Measurements from ENCODE around the gene GZMB. TPM values are rescaled to one million over a fixed set of nuclear protein-coding genes. Genes with fewer than 3 reads are reported as not detected.
"Not testable (repeated sequence)": the region's sequence is repeated elsewhere in the genome, so short reads cannot be mapped to it uniquely, and the experiment has no call there.

The GZMB gene
- total RNA-seq, 2 experiments from 2014 or later, result 811 to 864 TPM

DNA sequence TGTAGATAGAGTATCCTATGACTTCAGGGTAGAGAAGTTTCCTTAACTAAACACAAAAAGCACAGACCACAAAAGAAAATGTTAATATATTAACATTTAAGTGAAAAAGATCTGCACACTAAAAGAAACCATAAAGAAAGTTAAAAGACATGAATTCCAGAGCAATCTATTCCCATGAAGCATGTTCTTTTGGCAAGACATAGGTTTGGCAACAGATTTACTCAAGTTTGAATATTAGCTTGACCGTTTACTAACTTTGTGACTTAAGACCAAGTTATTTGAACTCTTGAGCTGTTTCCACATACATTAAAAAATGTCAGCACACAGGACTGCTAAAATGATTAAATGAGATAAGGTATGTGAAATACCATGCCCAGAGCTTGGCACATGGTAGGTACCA lies 35.7 kb upstream of the GZMB start:
- Mint-ChIP-seq H3K4me3 (no peak overlapping the region), H3K9me3 (no peaks in the 10 kb centered on the region), H3K36me3 (ENCODE audit: low read depth) (no peaks in the 10 kb centered on the region), H3K4me1 (ENCODE audit: low read depth) (peaks cover 76% of the 10 kb centered on the region), H3K27me3 (ENCODE audit: low read depth) (no peaks in the 10 kb centered on the region), H3K27ac (peak overlapping the region; percentile 75)
- CTCF ChIA-PET, result interaction anchor here (1.6 kb wide), 1 partner anchor 10 kb away, joined by 4 read pairs; no protein-coding TSS in a partner anchor
- DNase-seq, result no peak
- intact Hi-C loops (cut with micrococcal nuclease), result loop anchor here (5.0 to 10.0 kb wide), 3 partner anchors 302 to 455 kb away; partner anchors contain the start of genes CHMP4A, MDP1, NFATC4 and RABGGTA

DNA sequence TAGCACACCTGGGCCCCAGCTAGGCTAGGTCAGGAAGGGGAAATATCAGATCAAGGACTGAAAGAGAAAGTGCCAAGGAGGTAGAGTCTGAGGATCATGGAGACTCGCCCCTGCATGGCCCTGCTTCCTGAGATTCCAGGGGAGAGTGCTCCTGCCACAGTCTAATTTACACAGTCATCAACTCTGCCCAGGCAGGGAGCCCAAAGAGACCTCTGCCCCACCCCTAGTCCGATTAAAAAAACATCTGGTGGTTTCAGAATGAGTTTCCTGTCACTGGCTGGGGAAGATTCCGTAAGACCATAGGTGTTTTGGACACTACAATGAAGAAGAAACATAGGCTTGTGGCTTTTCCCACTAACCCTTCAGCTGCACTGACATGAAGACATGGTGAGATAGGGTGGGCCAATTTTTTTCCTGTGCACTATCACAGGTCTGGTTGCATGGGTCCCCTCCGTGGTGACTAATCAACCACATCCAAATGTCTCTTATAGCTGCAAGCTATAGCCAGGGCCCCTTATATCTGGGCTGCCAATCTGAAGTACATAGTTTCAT lies 31.5 kb upstream of the GZMB start:
- H3K27me3 Mint-ChIP-seq (ENCODE audit: low read depth), result no peaks in the 10 kb centered on the region
- DNase-seq, result peak; percentile 55
- intact Hi-C loops (cut with micrococcal nuclease), result loop anchor here (1.0 kb wide), 1 partner anchor 8 kb away; no protein-coding TSS in a partner anchor
- peak overlapping the region; percentile 17 for H3K4me3 Mint-ChIP-seq
- H3K27ac Mint-ChIP-seq, result peak overlapping the region; percentile 82
- CTCF ChIA-PET, result interaction anchor here (1.0 to 1.4 kb wide), 2 partner anchors 9 to 14 kb away, joined by 3 to 4 read pairs; no protein-coding TSS in a partner anchor
- peaks cover 68% of the 10 kb centered on the region for H3K4me1 Mint-ChIP-seq (ENCODE audit: low read depth)
- no peaks in the 10 kb centered on the region for H3K36me3 Mint-ChIP-seq (ENCODE audit: low read depth)
- H3K9me3 Mint-ChIP-seq, result no peaks in the 10 kb centered on the region

DNA sequence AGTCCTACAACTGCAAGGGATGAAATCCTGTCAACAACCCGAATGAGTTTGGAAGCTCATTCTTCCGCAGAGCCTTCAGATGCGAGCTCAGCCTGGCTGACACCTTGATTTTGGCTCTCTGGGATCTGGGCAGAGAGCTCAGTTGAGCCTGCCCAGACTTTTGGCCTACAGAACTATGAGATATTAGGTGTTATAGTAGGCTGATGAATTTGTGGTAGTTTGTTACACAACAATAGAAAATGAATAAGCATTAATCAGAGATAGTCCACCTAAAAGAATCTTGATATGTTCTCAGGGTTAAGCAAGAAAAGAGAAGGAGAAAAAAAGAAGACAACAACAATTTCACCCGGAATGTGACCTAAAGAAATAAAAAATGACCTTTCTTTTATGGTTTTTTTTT lies 30.4 kb upstream of the GZMB start:
- no peak for DNase-seq
- Mint-ChIP-seq H3K27ac (peak overlapping the region; percentile 82), H3K4me1 (ENCODE audit: low read depth) (peaks cover 64% of the 10 kb centered on the region), H3K9me3 (no peaks in the 10 kb centered on the region), H3K27me3 (ENCODE audit: low read depth) (no peaks in the 10 kb centered on the region), H3K36me3 (ENCODE audit: low read depth) (no peaks in the 10 kb centered on the region), H3K4me3 (no peak overlapping the region)
- intact Hi-C loops (cut with micrococcal nuclease), result no loop called here
- CTCF ChIA-PET, result no interaction called here

DNA sequence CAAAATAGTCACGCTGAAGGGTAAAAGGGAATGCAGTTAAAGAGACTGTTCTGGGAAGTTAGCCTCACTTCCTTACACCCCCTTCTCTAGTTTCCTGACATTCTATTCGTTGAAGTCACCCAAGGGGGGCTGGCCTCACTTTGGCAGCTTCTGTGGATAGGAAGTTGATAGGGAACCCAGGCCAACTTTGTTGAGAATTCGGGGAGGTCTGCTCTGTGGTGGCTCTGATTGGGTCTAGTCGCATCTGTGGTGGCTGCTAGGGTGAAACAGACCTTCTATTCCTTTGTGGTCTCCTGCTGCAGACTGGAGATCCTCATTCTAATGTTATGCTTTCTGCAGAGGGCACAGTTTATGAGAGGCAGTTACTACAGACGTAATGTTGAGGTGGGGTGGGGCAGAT lies 28.8 kb upstream of the GZMB start:
- intact Hi-C loops (cut with micrococcal nuclease), result no loop called here
- peaks cover 55% of the 10 kb centered on the region for H3K4me1 Mint-ChIP-seq (ENCODE audit: low read depth)
- CTCF ChIA-PET, result interaction anchor here (0.6 to 1.4 kb wide), 4 partner anchors 11 to 95 kb away, joined by 3 to 6 read pairs (median 3); no protein-coding TSS in a partner anchor
- H3K9me3 Mint-ChIP-seq, result no peaks in the 10 kb centered on the region
- H3K27ac Mint-ChIP-seq, result peak overlapping the region; percentile 61
- no peak overlapping the region for H3K4me3 Mint-ChIP-seq
- H3K27me3 Mint-ChIP-seq (ENCODE audit: low read depth), result no peaks in the 10 kb centered on the region
- no peak for DNase-seq
- no peaks in the 10 kb centered on the region for H3K36me3 Mint-ChIP-seq (ENCODE audit: low read depth)

DNA sequence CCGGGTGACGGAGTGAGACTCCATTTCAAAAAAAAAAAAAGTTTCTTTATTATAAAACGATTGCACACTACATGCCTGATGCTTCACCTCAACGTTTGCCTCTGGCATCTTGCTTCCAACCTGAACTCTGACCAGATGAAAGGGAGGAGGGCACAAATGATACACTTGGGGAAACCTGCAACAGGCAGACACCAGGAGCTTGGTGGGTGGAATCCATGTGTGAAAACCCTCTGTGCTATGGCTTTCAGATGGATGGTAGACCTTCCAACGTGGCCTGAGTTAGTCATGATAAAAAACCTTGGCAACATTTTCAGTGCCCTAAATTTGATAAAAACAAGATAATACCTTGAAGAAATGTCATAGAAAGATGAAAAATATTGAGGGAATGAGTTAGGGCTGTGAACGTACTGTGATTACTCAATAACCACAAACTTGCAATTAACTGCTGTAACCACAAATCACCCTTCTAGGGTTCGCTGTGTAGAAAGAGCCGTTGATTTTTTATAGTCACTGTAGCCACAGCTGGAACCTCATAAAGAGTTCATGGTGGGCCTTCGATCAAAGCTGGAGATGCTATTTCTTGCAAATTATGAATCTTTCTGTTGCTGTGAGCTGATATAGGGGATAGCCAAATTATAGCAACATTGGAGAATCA lies 26.1 kb upstream of the GZMB start:
- Mint-ChIP-seq H3K4me3 (no peak overlapping the region), H3K27me3 (ENCODE audit: low read depth) (no peaks in the 10 kb centered on the region), H3K36me3 (ENCODE audit: low read depth) (no peaks in the 10 kb centered on the region), H3K27ac (no peak overlapping the region), H3K4me1 (ENCODE audit: low read depth) (peaks cover 37% of the 10 kb centered on the region), H3K9me3 (no peaks in the 10 kb centered on the region)
- DNase-seq, result no peak
- intact Hi-C loops (cut with micrococcal nuclease), result no loop called here
- CTCF ChIA-PET, result interaction anchor here (0.6 to 0.7 kb wide), 2 partner anchors 51 to 218 kb away, joined by 3 read pairs; no protein-coding TSS in a partner anchor

DNA sequence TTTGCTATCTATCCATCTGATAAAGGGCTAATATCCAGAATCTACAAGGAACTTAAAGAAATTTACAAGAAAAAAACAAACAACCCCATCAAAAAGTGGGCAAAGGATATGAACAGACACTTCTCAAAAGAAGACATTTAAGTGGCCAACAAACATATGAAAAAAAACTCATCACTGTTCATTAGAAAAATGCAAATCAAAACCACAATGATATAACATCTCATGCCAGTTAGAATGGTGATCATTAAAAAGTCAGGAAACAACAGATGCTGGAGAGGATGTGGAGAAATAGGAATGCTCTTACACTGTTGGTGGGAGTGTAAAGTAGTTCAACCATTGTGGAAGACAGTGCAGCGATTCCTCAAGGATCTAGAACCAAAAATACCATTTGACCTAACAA lies 14.4 kb upstream of the GZMB start:
- H3K4me1 Mint-ChIP-seq (ENCODE audit: low read depth); CTCF ChIA-PET; H3K27me3 Mint-ChIP-seq (ENCODE audit: low read depth); H3K9me3 Mint-ChIP-seq; H3K36me3 Mint-ChIP-seq (ENCODE audit: low read depth); H3K4me3 Mint-ChIP-seq; H3K27ac Mint-ChIP-seq; intact Hi-C loops (cut with micrococcal nuclease); DNase-seq: not testable (repeated sequence)

DNA sequence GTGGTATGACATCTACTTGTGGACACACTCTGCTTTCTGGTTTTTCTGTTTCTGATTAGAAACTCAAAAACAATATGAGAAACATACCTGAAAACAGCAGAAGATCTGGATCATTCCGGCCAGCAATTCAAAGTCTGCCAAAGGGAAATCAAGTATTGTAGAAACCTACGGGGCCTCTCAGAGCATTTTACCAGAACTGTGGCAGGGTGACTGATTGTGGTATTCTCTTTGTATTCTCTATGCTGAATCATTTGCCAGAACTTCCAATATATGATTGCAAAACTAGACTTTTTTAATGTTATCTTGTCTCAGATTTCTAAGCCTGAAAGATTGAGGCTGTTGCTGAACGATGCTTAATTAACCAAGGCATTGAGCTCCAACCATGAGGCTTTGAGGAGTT lies 5.9 kb upstream of the GZMB start:
- no peaks in the 10 kb centered on the region for H3K9me3 Mint-ChIP-seq
- H3K27me3 Mint-ChIP-seq (ENCODE audit: low read depth), result no peaks in the 10 kb centered on the region
- intact Hi-C loops (cut with micrococcal nuclease), result no loop called here
- H3K4me1 Mint-ChIP-seq (ENCODE audit: low read depth), result peaks cover 8% of the 10 kb centered on the region
- no peak for DNase-seq
- no peak overlapping the region for H3K27ac Mint-ChIP-seq
- no peak overlapping the region for H3K4me3 Mint-ChIP-seq
- CTCF ChIA-PET, result interaction anchor here (1.2 kb wide), 1 partner anchor 13 kb away, joined by 4 read pairs; no protein-coding TSS in a partner anchor
- H3K36me3 Mint-ChIP-seq (ENCODE audit: low read depth), result no peaks in the 10 kb centered on the region

DNA sequence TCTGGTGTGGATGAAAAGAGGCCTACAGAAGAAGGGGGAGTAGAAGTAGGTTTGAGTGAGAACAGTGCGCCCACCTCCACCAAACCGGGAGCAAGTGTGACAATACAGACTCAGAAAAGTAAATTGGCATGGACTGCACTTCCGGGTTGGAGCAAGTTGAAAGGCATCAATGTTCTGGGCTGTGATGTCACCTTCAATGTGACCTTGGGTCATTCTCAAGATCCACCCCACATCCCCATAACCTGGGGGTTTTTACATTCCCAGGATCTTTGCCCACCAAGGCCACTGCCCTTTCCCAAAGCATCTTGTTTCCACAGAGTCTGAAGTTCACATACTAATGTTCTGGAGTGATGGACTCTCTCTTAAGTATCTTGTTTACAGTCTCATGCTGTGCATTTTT lies 5.3 kb upstream of the GZMB start:
- Mint-ChIP-seq H3K27ac (no peak overlapping the region), H3K27me3 (ENCODE audit: low read depth) (no peaks in the 10 kb centered on the region), H3K9me3 (no peaks in the 10 kb centered on the region), H3K4me3 (no peak overlapping the region), H3K4me1 (ENCODE audit: low read depth) (peaks cover 10% of the 10 kb centered on the region), H3K36me3 (ENCODE audit: low read depth) (no peaks in the 10 kb centered on the region)
- CTCF ChIA-PET, result no interaction called here
- intact Hi-C loops (cut with micrococcal nuclease), result no loop called here
- no peak for DNase-seq

DNA sequence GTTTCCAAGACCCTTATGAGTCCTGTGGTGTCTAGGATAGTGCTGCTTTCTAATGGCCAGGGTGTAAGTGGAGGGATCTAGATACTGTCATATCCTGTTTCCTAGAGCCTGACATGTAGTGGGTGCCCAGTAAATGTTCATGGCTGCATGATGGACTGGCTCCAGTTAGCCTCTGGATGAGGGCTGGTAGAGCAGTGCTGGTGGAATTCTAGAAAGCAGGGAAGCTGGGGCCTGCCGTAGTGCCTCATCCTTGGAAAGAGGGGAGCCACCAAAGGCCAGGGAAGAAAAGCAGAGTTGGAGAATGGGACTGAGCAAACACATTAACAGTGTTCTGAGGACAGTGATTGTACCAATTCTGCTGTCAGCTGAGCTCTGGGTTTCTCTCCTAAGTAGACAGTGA lies 637 bp downstream of the GZMB start:
- no peaks in the 10 kb centered on the region for H3K9me3 Mint-ChIP-seq
- peak overlapping the region; percentile 84 for H3K27ac Mint-ChIP-seq
- H3K4me1 Mint-ChIP-seq (ENCODE audit: low read depth), result peaks cover 6% of the 10 kb centered on the region
- H3K27me3 Mint-ChIP-seq (ENCODE audit: low read depth), result no peaks in the 10 kb centered on the region
- peak overlapping the region; percentile 70 for H3K4me3 Mint-ChIP-seq
- intact Hi-C loops (cut with micrococcal nuclease), result no loop called here
- CTCF ChIA-PET, result interaction anchor here (0.8 to 1.0 kb wide), 2 partner anchors 46 to 77 kb away, joined by 3 read pairs; no protein-coding TSS in a partner anchor
- H3K36me3 Mint-ChIP-seq (ENCODE audit: low read depth), result peaks cover 16% of the 10 kb centered on the region
- DNase-seq, result no peak

DNA sequence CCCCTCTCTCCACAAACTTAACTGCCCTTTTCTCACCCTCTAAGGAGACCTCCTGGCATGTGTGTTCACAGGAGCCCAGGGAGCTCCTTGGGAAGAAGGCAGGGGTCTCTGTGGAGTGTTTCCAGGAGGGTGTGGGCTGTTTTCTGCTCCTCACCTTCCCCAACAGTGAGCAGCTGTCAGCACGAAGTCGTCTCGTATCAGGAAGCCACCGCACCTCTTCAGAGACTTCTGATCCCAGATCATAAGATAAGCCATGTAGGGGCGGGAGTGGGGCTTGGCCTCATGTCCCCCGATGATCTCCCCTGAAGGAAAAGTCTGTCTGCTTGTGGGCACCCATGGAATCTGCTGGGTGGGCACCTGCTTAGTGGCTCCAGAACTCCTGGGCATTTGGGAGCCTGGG lies 1.2 kb downstream of the GZMB start:
- CTCF ChIA-PET, result no interaction called here
- Mint-ChIP-seq H3K4me1 (ENCODE audit: low read depth) (peaks cover 6% of the 10 kb centered on the region), H3K27ac (peak overlapping the region; percentile 84), H3K4me3 (peak overlapping the region; percentile 70), H3K9me3 (no peaks in the 10 kb centered on the region), H3K27me3 (ENCODE audit: low read depth) (no peaks in the 10 kb centered on the region), H3K36me3 (ENCODE audit: low read depth) (peaks cover 16% of the 10 kb centered on the region)
- intact Hi-C loops (cut with micrococcal nuclease), result no loop called here
- DNase-seq, result no peak

DNA sequence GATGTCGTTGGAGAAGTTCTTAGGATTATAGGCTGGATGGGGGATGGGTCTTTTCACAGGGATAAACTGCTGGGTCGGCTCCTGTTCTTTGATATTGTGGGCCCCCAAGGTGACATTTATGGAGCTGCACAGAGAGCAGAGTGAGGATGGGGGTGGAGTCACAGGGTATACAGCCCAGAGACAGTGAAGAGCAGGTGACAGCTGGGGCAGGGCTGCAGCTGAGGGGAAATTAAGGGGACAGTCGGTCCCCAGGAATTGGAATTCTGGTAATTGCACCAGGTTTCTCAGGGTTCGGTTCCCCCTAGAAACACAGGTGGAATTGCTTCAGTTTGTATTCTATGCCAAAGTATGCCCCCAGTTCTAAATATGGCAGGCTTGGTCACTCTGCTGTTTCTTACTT lies 1.7 kb downstream of the GZMB start:
- peak overlapping the region; percentile 70 for H3K4me3 Mint-ChIP-seq
- H3K27ac Mint-ChIP-seq, result peak overlapping the region; percentile 84
- peaks cover 6% of the 10 kb centered on the region for H3K4me1 Mint-ChIP-seq (ENCODE audit: low read depth)
- CTCF ChIA-PET, result no interaction called here
- peaks cover 16% of the 10 kb centered on the region for H3K36me3 Mint-ChIP-seq (ENCODE audit: low read depth)
- intact Hi-C loops (cut with micrococcal nuclease), result no loop called here
- DNase-seq, result no peak
- no peaks in the 10 kb centered on the region for H3K27me3 Mint-ChIP-seq (ENCODE audit: low read depth)
- no peaks in the 10 kb centered on the region for H3K9me3 Mint-ChIP-seq

DNA sequence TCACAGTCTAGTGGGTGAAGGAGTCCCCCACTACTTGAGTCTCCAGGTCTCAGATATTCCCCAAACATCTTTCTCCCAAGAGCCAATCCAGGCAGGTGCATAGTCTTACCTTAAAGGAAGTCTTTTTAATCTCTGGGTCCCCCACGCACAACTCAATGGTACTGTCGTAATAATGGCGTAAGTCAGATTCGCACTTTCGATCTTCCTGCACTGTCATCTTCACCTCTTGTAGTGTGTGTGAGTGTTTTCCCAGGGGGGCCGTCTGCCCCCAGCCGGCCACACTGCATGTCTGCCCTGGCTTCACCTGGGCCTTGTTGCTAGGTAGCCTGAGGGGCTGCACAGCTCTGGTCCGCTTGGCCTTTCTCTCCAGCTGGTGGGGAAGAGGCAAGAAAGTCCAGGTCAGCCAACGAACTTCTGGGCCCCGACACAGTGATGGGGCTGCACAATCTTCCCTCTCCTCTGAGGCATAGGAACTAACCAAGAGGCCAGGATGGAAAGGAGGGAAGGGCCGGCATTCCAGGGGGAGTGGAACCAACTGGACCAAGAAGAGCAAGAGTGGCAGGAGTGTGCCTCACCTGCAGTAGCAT lies 2.1 kb downstream of the GZMB start:
- no peaks in the 10 kb centered on the region for H3K9me3 Mint-ChIP-seq
- CTCF ChIA-PET, result no interaction called here
- intact Hi-C loops (cut with micrococcal nuclease), result loop anchor here (2.0 kb wide), 1 partner anchor 27 kb away; no protein-coding TSS in a partner anchor
- H3K4me3 Mint-ChIP-seq, result peak overlapping the region; percentile 70
- H3K27me3 Mint-ChIP-seq (ENCODE audit: low read depth), result no peaks in the 10 kb centered on the region
- peak overlapping the region; percentile 84 for H3K27ac Mint-ChIP-seq
- H3K4me1 Mint-ChIP-seq (ENCODE audit: low read depth), result peaks cover 6% of the 10 kb centered on the region
- DNase-seq, result no peak
- peaks cover 16% of the 10 kb centered on the region for H3K36me3 Mint-ChIP-seq (ENCODE audit: low read depth)
